GM19099 (cell line): ENCODE measurements around the gene SEMA4D.

Experiments used
- POLR2A ChIP-seq: IDR thresholded peaks from 3 replicates; pipeline ENCODE4 v1.6.1; 2011; ENCODE audit warnings: low read depth; ENCODE audit not compliant: insufficient read length; ENCODE audit errors: extremely low read depth

SEMA4D gene

GRCh38 chr9:89454498-89455355 lies 43.2 kb downstream of the SEMA4D start:
- no peak for TF ChIP-seq POLR2A

- no peak for TF ChIP-seq POLR2A
Observed at GRCh38 chr9:89453452-89453851, 44.5 kb downstream of the SEMA4D start.

GRCh38 chr9:89452561-89452960 lies 45.4 kb downstream of the SEMA4D start:
- TF ChIP-seq POLR2A = no peak

- no peak for TF ChIP-seq POLR2A
Observed at GRCh38 chr9:89450213-89450612, 47.7 kb downstream of the SEMA4D start.

GRCh38 chr9:89449261-89449671 lies 48.6 kb downstream of the SEMA4D start:
- TF ChIP-seq POLR2A = no peak

- TF ChIP-seq POLR2A = no peak
Observed at GRCh38 chr9:89448821-89449220, 49.1 kb downstream of the SEMA4D start.

GRCh38 chr9:89448381-89448780 lies 49.5 kb downstream of the SEMA4D start:
- no peak for TF ChIP-seq POLR2A

- no peak for TF ChIP-seq POLR2A
Observed at GRCh38 chr9:89447416-89447815, 50.5 kb downstream of the SEMA4D start.

GRCh38 chr9:89446961-89447310 lies 51.0 kb downstream of the SEMA4D start:
- no peak for TF ChIP-seq POLR2A

GRCh38 chr9:89446261-89446960 lies 51.5 kb downstream of the SEMA4D start:
- TF ChIP-seq POLR2A = no peak

- no peak for TF ChIP-seq POLR2A
Observed at GRCh38 chr9:89445801-89446251, 52.1 kb downstream of the SEMA4D start.

- TF ChIP-seq POLR2A = no peak
Observed at GRCh38 chr9:89444925-89445765, 52.8 kb downstream of the SEMA4D start.

- no peak for TF ChIP-seq POLR2A
Observed at GRCh38 chr9:89444274-89444673, 53.6 kb downstream of the SEMA4D start.

- TF ChIP-seq POLR2A = no peak
Observed at GRCh38 chr9:89442981-89443814, 54.7 kb downstream of the SEMA4D start.
